NCI-H2029 (cell line): ENCODE data around the gene ASPHD1.
"Not testable (repeated sequence)": the region's sequence is repeated elsewhere in the genome, so short reads cannot be mapped to it uniquely, and the experiment has no call there.

ENCODE experiments used
- DNase-seq: peaks from one replicate; lab custom pipeline; 2025; lab: John Stamatoyannopoulos, UW

The ASPHD1 gene

GRCh38 chr16:29908719-29909220, 8.5 kb downstream of the ASPHD1 start:
- DNase-seq = no peak

- DNase-seq = no peak
Observed at GRCh38 chr16:29909391-29909790, 9.1 kb downstream of the ASPHD1 start.

GRCh38 chr16:29909851-29910250, 9.6 kb downstream of the ASPHD1 start:
- not testable (repeated sequence) for DNase-seq

- DNase-seq = no peak
Observed at GRCh38 chr16:29910819-29911675, 10.8 kb downstream of the ASPHD1 start.

- no peak for DNase-seq
Observed at GRCh38 chr16:29911676-29912010, 11.4 kb downstream of the ASPHD1 start.

- DNase-seq = no peak
Observed at GRCh38 chr16:29912087-29912486, 11.8 kb downstream of the ASPHD1 start.

GRCh38 chr16:29913514-29913913, 13.2 kb downstream of the ASPHD1 start:
- DNase-seq = no peak

GRCh38 chr16:29915590-29916247, 15.4 kb downstream of the ASPHD1 start:
- no peak for DNase-seq

GRCh38 chr16:29916979-29917378, 16.7 kb downstream of the ASPHD1 start:
- DNase-seq = no peak

GRCh38 chr16:29920288-29921033, 20.2 kb downstream of the ASPHD1 start:
- DNase-seq = no peak

- no peak for DNase-seq
Observed at GRCh38 chr16:29921034-29921385, 20.7 kb downstream of the ASPHD1 start.

- DNase-seq = no peak
Observed at GRCh38 chr16:29922326-29922725, 22.0 kb downstream of the ASPHD1 start.

GRCh38 chr16:29922986-29923501, 22.8 kb downstream of the ASPHD1 start:
- DNase-seq = no peak

GRCh38 chr16:29925105-29925756, 24.9 kb downstream of the ASPHD1 start:
- DNase-seq = no peak

- peak; percentile 59 for DNase-seq
Observed at GRCh38 chr16:29925781-29926710, 25.8 kb downstream of the ASPHD1 start, which contains the start of gene KCTD13. Gene KCTD13, minus strand, starts transcription at chr16:29926226. Its CDS starts 193 bp downstream, at chr16:29926033.

- peak; percentile 14 for DNase-seq
Observed at GRCh38 chr16:29926711-29927052, 26.4 kb downstream of the ASPHD1 start.

GRCh38 chr16:29927070-29927905, 27.0 kb downstream of the ASPHD1 start:
- no peak for DNase-seq

GRCh38 chr16:29931750-29932149, 31.5 kb downstream of the ASPHD1 start:
- not testable (repeated sequence) for DNase-seq

- DNase-seq = no peak
Observed at GRCh38 chr16:29940656-29941055, 40.4 kb downstream of the ASPHD1 start.
